Stimulated activated CD4-positive, alpha-beta T cell treated with anti-CD3 and anti-CD28 coated beads, TNF-alpha, amount 100 ng/mL, for 4 hours (primary cell): Measurements from ENCODE around the gene MCF2L2.
"Not testable (repeated sequence)": the region's sequence is repeated elsewhere in the genome, so short reads cannot be mapped to it uniquely, and the experiment has no call there.

ENCODE experiments used
- DNase-seq, 3 experiments: peaks; one replicate each; pipeline ENCODE4 v3.0.0-alpha.2; 2020; ENCODE audit warnings: low read depth in 3 of 3

Gene MCF2L2, protein sequence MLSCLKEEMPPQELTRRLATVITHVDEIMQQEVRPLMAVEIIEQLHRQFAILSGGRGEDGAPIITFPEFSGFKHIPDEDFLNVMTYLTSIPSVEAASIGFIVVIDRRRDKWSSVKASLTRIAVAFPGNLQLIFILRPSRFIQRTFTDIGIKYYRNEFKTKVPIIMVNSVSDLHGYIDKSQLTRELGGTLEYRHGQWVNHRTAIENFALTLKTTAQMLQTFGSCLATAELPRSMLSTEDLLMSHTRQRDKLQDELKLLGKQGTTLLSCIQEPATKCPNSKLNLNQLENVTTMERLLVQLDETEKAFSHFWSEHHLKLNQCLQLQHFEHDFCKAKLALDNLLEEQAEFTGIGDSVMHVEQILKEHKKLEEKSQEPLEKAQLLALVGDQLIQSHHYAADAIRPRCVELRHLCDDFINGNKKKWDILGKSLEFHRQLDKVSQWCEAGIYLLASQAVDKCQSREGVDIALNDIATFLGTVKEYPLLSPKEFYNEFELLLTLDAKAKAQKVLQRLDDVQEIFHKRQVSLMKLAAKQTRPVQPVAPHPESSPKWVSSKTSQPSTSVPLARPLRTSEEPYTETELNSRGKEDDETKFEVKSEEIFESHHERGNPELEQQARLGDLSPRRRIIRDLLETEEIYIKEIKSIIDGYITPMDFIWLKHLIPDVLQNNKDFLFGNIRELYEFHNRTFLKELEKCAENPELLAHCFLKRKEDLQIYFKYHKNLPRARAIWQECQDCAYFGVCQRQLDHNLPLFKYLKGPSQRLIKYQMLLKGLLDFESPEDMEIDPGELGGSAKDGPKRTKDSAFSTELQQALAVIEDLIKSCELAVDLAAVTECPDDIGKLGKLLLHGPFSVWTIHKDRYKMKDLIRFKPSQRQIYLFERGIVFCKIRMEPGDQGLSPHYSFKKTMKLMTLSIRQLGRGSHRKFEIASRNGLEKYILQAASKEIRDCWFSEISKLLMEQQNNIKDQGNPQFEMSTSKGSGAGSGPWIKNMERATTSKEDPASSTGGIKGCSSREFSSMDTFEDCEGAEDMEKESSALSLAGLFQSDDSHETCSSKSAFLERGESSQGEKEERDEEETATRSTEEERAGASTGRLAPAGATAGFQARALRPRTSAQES

DNA sequence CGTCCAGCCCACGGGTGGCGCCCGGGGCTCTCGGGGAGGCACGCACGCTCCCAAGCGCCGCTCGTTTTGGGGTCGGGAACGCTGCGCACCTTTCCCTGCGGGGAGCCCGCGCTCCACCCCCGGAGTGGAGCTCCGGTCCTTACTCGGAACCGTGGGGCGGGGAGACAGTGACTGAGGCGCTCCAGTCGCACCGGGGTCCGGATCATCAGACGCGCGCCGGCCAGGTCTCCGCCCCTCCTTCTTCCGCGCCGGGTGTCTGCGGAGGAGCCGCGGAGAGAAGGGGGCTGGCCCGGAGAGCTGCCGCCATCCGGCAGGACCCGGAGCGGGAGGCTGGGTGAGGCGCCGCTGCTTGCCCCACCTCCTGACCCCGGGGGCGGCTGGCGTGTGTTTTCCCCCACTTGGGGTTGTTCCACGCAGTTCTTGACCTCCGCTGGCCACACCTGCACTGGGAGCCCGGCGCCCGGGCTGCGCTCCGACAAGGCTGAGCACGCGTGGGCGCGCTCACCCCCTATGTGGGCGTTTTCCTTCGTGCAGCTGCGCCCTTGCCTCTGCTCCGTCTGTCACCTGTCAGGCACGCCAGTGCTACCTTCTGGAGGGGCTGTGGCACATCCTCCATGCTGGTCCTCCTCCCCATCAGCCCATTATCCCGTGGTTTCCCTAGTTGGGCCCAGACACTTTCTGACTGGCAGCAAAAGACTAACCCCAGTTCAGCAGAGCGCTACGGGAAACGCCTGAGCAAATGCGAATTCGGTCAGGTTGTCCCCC lies at the start of gene MCF2L2:
TSS of gene MCF2L2 (minus strand) at position 173 of the 765 bp plus-strand sequence. CDS start 642 bp downstream, outside the sequence.
- DNase-seq = peak; percentile 51 to 59 (median 56)

DNA sequence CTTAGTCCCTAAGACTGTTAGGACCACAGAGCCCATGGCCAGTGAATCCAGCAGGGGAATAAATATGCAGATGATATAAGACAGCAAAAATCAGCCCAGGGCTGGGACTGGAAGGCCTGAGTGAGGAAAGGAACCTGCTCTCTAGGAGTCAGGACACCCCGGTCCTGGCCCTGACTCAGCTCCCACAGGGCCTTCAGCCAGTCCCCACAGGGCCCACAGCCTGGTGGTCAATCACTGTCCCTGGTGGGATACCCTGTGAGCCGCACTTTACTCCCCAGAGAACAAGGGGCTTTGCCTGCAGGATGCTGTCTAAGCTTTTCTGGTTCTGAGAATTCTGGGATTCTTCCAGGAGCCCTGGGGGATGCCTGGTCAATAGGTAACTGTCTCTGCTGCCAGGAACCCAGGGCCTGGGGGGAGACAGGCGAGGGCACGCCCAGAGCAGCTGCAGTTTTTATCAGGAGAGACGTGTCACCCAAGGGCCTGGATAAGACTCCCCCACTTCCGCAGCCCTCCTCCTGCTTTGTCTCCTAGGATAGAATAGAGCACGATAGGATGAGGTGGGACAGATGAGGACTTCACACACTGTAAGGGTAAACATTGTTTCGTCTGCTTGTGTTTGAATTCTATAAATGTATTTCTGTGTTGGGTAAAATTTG lies 49.5 kb upstream of the MCF2L2 start:
- no peak for DNase-seq

DNA sequence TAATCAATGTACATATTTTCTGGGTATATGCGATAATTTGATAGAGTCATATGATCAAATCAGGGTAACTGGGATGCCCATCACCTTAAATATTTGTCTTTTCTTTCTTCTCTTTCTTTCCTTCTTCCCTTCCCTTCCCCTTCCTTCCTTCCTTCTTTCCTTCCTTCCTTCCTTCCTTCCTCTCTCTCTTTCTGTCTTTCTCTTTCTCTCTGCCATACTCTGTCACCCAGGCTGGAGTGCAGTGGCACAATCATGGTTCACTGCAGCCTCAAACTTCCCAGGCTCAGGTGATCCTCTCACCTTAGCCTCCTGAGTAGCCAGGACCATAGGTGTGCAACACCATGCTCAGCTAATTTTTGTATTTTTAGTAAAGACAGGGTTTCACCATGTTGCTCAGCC lies 47.3 kb upstream of the MCF2L2 start:
- not testable (repeated sequence) for DNase-seq

DNA sequence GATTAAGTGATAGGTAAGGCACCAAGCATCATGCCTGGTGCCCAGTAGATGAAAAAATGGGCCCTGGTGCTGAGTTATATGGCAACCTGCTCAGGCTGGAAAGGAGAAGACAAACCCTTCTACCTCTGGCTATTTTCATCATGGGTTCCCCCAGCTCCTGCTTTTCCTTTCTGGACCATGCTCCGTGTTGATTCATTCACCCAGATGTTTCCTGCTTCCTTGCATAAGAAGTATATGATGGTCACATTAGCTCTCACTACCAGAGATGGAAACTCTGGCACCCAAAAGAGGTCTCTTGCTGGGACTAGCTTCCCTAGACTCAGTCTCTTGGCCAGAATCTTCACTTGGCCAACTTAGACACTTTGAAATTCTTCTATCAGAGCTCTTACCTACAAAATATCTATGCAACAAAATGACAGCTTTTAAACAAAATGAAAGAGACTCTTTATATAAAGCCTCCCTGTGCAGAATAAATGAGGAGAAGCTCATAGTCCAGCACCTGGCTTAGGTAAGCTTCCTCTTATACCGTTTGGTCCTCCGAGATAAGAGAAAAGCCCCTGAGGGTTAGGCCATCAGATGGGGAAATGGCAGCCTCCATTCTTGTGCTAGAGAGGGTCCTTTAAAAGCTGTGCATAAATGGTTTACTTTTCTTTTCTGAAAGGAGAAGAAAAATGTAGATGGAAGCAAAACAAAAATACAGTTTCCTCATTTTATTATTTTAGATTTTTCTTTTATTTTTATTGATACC lies 46.8 kb upstream of the MCF2L2 start:
- DNase-seq = no peak

DNA sequence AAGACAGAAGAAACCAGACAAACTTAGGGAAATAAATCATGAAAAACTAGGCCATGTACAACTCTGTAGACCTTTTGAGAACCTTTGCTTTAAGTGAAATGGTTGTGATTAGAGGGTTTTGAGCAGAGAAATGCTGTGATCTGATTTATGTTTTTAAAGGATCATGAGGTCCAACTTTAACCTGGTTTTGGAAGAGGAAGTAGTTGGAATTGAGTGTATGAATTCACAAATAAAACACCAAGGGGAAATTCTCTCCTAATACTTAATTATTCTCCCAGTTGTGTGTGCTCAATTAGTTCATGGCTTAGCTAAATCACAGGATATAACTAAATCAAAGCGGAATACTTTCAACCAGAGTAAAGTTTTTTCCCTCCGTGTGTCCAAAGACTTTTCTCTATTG lies 45.5 kb upstream of the MCF2L2 start:
- no peak for DNase-seq

DNA sequence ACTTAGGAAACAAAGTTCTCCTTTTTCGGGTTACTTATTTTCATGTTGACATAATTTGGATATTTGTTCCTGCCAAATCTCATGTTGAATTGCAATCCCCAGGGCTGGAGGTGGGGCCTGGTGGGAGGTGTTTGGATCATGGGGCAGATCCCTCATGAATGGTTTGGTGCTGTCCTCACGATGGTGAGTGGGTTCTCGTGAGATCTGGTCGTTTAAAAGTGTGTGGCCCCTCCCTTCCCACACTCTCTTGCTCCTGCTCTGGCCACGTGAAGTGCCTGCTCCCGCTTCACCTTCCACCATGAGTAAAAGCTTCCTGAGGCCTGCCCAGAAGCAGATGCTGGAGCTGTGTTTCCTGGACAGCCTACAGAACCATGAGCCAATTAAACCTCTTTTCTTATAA lies 43.7 kb upstream of the MCF2L2 start:
- DNase-seq = no peak

DNA sequence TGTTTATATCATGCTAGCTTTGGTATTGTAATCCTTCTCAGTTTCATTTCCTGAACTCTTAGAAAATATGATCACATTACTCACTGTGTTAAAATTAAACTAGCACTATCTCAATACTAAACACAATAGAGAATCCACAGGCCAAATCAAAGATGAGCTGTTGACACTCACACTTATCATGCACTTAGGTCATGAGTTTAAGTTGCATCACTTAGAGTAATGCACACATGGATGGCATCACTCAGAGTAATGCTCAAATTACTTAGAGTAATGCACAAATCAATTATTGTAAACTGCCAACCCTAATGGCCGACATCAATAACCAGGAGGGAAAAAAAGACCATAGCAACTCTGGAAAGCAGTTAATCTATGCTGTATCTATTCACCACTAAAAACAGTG lies 40.0 kb upstream of the MCF2L2 start:
- no peak for DNase-seq

DNA sequence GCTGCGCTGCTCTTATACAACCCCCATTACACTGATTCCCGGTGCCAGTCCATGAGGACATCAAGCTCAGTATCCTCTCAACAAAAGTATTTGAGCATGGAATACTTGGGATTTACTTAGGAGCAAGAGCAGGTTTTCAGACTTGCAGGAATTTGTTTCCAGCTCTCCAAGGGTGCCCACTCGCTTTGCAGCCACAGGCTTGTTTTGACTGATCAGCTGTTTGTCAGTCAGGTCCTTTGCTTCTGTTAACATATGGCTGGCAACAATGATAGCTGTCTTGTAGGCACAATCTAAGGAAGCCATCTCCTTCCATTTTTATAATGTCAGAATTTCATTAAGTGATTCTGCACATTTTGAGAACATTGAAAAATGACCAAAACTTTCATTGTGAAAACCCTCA lies 38.2 kb upstream of the MCF2L2 start:
- no peak for DNase-seq

DNA sequence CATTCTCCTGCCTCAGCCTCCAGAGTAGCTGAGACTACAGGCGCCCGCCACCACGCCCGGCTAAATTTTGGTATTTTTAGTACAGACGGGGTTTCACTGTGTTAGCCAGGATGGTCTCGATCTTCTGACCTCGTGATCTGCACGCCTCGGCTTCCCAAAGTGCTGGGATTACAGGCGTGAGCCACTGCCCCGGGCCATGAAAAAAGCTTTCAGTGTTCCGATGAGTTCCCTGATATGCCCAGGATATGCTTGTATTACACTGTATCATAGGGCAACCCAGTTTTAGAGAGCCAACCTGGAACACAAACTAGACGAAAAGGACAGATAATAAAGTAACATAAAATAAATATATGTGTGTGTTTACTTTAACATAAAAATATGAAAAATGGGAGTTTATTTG lies 37.3 kb upstream of the MCF2L2 start:
- not testable (repeated sequence) for DNase-seq

DNA sequence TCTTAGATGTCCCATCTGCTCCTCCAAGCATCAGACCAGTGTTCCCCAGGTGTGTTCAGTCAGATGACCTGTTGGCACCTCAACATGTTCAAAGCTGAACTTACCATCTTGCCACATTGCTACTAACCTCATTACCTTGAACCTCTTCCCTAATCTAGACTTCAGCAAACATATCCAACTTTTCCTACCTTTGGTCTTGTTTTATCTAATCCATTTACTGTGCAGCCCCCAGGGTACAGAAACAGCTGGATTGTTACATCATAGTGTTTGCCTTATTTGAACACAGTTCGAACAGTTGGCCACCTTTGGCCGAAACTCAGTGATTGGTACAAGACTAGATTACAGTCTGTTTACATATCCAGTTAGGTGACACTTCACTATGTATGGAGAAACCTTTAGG lies 36.1 kb upstream of the MCF2L2 start:
- no peak for DNase-seq

DNA sequence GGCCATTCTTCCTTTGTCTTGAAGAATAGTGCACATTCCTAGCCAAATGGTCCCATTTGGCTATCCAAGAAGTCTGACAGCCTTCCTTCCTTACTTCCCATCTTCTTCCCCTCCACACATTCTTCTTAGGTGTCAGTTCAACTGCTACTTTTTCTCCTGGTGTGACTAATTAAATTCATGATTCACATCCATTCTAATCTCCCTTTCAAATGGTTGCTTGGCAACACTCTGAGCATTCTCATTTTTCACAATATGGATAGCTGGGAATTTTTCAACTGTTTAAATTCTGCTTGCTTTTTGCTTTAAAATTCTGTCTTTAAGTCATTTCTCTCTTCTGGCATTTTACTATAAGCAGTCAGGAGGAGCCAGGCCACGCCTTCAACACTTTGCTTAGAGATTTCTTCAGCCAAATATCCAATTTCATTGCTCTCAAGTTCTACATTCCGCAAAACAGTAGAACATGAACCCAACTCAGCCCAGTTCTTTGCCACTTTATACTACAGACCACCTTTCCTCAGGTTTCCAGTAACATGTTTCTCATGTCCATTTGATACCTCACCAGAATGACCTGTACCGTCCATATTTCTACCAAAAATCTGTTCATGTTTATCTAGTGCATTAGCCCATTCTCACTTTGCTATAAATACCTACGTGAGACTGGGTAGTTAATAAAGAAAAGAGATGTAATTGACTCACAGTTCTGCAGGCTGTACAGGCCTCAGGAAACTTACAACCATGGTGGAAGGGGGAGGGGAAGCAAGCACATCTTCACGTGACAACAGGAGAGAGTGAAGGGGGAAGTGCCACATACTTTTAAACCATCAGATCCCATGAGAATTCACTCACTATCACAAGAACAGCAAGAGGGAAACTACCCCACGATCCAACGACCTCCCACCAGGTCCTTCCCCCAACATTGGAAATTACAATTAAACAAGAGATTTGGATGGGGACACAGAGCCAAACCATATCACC lies 31.9 kb upstream of the MCF2L2 start:
- no peak for DNase-seq

DNA sequence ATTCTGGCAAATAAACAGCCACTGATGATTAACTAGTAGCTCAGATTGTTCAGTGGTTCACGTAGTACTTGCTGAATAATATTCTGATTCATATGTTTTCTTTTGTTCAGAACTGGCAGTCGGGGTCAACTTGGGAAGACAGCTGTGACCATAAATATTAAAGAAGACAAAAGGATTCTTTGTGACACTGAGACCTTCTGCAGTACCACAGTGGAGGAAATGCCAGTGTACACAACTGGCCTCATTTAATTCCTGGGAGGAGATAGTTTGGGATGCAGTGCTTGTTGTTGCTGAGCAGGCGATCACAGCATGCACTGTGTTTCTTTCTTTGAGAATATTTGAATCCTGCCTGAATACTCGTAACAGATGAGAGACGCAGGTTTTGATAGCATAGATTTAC lies 26.7 kb upstream of the MCF2L2 start:
- no peak for DNase-seq

DNA sequence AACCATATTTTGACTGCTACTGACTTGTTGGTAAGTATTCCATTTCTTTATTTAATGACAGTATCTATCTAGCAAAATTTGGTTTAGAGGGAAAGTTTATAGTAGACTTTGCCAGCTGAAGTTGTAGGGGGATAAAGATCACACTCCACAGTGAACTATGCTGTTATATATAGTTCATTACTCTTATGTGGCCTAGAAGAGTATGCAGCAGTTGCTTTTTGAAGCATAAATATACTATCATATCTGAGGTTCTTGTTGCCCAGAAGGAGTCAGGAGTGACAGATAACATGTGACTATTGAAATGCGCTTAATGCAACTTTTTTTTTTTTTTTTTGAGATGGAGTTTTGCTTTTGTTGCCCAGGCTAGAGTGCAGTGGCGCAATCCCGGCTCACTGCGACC lies 25.6 kb upstream of the MCF2L2 start:
- DNase-seq = no peak

DNA sequence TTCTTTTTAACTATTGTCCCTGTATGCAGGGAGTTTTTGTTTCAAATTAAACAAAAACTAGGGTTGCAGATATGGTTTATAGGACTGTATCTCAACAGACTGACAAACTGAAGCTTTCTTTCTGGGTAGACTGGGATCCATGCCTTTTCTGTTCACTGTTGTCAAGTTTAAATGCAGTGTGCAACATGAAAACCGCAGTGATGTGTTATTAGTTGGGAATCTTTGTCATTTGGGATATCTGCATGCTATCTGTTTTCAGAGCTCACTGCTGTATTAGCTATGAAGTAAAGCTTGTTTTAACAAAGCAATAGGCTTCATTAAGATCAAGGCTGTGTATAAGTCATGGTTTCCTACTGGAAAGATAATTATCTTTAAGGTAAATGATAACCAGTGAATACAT lies 21.4 kb upstream of the MCF2L2 start:
- DNase-seq = no peak

DNA sequence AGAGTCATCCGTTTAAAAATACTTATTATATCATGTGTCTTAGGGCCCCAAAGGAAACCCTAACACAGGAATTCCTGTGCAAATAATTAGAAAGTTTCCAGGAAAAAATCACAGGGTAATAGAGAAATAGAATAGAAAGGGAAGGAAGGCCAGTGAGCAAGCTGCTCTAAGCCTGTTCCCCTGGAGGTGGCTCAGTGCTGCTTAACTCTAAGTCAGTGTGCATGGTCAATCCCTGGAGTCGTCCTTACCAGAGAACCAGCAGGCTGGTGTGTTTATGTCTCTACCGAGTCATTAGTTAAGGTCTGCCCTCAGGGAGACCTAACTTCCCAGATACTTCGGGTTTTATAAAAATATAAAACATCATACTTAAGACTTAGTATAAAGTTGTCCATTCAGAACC lies 21.0 kb upstream of the MCF2L2 start:
- no peak for DNase-seq

DNA sequence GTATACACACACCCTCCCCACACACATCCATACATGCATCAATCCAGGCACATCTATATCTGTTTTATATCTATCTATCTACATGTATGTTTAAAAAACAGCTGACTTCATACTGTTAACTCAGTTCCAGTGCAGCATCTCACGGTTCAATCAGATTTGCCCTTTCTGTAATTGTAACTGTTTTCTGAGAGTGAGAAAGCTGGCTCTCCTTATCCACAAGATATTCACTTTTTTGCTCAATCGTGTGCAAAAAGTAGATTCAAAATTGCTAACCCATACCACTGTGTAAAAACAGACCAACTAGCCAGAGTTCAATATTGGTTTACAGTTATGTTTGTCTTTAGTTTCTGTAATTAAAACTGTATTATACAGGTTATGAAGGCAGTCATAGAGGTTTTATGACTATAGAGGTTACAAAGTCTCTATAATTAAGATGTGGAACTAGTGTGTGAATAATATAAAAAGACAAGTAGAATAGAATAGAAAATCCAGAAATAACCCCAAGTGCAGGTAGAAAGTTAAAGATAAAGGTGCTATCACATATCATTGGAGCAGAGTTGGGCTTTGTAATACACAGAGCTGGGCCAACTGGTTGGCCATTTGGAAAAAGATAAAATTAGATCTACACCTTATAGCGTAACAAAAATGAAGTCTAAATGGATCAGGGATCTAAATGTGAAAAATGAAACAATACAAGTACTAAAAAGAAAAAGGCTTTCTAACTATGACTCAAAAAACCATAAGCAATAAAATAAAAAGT lies 20.1 kb upstream of the MCF2L2 start:
- no peak for DNase-seq

DNA sequence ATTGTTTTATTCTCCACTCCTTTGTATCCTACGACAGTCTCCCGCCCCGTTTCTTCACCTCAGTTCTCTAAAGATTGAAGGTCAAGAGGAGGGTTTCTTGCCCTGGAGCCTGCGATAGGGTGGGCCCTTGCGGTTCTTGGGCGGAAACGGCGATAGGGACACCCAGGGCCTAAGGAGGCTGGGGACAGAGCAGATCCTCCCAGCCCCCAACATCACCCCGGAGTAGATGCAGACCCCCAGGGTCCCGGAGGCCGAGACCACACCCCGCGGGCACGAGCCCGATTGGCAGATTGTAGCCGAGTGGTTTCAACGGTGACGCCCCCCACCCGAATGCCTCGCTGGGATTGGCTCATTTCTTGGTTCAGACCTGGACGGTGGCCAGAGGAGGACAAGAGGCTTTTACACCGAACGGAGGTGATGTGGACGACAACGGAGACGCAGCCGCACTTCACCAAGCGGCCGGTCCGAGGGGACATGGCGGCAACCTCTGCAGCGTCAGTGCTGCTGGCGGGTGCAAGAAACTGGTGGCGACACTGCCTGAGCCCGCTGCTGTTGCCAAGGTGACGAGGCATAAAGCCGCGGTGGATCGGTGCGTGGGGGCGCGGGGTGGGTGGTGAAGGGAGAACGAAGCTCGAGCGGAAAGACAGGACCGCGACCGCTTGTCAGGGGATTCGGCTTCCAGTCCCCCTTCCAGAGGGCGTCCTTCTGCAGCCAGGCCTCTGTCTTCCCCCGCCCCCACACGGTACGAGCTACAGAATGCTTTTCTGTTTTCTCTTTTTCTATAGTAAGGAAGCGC lies 19.0 kb upstream of the MCF2L2 start:
- peak in 2 of 3 experiments; percentile 52 to 55 for DNase-seq

DNA sequence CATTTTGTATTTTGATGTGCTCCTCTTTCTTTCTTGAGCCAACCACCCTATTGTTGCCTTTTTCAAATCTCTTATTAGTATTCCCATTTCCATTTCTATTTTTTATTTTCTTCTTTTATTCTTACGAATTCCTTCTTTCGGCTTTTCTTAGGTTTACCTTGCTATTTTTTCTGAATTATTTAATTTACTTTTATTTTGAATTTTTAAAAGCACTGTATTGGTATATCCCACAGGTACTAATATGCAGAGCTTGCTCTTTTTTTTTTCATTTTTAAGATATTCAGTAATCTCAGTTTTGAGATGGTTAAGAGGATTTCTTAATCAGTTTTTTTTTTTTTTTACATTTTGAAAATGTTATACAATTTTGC lies 18.4 kb upstream of the MCF2L2 start:
- no peak for DNase-seq
